T47D (cell line): ENCODE results near the gene MEIS2.
"Not testable (repeated sequence)": the region's sequence is repeated elsewhere in the genome, so short reads cannot be mapped to it uniquely, and the experiment has no call there.

Experiments
- DNase-seq, 2 experiments: peaks; one replicate each; pipeline versions ENCODE4 v3.0.0 to v3.0.0-alpha.2; 2011 to 2012; ENCODE audit warnings: low read depth in 1 of 2, low spot score in 1 of 2
- JUND ChIP-seq: IDR thresholded peaks from 2 replicates; pipeline ENCODE4 v1.6.1; 2012; ENCODE audit warnings: low read depth
- in situ Hi-C: cut with HindIII; loops from 2 replicates; pipeline ENCODE4 v1.10.0; 2016; ENCODE audit warnings: low sequenced_read_pairs, low pct_unique_long_range_greater_than_20kb

MEIS2 gene

GRCh38 chr15:36994790-36995189 lies 105.6 kb downstream of the MEIS2 start:
- in situ Hi-C loops = no loop called here
- no peak for TF ChIP-seq JUND
- DNase-seq = no peak

DNA sequence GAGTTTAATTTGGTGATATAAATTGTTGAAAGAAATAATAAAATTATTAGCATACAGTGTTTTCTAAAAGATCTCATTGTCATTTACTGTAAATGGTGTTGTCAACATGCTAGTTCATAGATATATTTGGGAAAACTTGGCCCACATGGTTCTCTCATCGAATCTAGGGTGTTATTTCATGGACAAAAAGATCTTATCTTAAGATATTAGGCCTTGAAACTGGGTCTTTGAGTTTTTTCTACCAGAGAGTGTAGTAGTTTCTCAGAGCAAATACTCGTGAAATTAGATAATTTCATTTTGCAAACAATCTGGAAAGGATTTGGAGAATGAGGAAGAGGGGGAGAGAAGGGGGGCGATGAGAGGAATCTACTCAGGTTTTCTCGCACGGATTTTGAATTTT lies 107.9 kb downstream of the MEIS2 start:
- TF ChIP-seq JUND = no peak
- no peak for DNase-seq
- in situ Hi-C loops = no loop called here

DNA sequence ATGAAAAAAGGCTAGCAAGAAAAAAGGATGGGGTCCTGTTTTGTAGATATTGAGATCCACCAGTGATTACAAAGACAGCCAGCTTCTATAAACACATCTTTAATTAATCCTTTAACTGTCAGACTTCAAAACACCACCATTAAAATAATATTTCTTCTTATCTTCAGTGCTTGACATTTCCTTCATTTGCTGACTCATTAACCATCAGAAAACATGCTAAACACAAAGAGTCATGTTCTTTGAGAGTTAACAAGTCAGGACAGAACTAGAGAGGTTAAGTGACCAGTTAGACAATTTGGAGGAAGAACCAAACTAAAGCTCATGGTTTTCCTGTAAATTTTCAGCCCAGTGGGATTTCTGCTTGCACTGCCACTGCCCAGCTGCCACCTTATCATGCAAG lies 111.4 kb downstream of the MEIS2 start:
- in situ Hi-C loops = no loop called here
- DNase-seq = no peak
- no peak for TF ChIP-seq JUND

DNA sequence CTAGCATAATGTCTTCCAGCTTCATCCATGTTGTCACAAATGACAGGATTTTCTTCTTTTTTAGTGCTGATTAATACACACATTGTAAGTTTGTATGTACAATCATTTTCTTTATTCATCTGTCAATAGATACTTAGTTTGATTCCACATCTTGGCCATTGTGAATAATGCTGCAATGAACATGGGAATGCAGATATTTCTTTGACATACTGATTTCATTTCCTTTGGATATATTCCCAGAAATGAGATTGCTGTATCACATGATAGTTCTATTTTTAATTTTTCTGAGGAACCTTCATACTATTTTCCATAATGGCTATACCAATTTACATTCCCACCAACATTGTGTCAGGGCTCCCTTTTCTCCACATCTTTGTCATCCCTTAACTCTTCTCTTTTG lies 117.9 kb downstream of the MEIS2 start:
- no peak for TF ChIP-seq JUND
- DNase-seq = no peak
- in situ Hi-C loops = no loop called here

GRCh38 chr15:36980281-36980680 lies 120.1 kb downstream of the MEIS2 start:
- in situ Hi-C loops, DNase-seq: not testable (repeated sequence)

GRCh38 chr15:36978625-36979024 lies 121.7 kb downstream of the MEIS2 start:
- in situ Hi-C loops = no loop called here
- no peak for DNase-seq
- no peak for TF ChIP-seq JUND

- DNase-seq = no peak
- TF ChIP-seq JUND = no peak
- in situ Hi-C loops = no loop called here
Observed at GRCh38 chr15:36978126-36978525, 122.2 kb downstream of the MEIS2 start.

DNA sequence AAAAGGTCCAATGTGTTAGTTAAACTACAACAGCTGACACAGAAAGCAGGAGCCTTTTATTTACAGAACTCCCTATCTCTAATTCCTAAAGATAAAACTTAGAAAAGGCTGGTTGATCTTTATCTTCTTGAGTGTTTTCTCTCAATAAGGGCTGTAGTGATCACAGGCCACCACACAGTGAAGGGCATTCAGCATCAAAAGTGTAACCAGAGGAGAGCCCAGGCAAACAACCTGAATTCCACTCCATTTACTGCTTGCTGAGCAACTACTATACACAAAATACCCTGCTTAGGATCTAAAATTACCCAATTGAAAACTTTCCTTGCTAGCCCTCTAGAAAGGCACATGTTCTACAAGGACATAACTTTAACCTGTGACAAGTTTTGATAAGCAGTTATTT lies 122.7 kb downstream of the MEIS2 start:
- no peak for DNase-seq
- TF ChIP-seq JUND = no peak
- in situ Hi-C loops = no loop called here

DNA sequence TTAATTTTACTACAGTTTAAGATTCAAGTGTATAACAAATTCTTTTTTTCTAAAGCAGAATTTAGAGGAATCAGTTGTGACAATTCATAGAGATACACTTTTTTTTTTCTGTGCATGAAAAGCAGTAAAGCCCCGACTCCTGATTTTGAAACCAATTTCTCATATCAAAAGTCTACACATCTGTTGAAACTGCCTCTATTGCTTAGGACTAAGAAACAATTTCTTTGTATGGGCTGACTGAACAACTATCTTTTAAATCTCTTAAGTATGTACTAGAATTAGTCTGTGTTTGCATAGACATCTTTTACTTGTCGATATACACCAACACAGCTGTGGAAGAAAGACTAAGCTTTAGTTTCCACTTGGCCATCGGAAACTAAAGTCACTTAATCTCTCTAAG lies 127.6 kb downstream of the MEIS2 start:
- no peak for TF ChIP-seq JUND
- in situ Hi-C loops = no loop called here

DNA sequence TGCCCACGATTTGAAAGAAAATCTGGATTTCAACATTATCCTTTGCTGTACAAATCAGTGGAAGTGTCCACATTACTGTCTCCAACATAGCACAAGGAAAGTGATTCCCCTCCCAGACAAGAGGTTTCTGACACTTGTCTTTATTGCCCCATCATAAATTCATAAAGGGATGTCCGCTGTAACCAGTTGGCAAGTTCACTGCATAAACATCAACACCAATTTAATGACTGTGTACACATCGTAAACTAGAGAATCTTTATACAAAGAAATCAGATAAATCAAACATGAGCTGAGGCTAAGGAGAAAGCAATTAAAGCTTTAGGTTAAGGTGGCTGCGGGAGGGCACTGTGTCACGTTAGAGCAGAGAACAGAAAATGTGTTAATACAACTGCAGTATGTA lies 129.8 kb downstream of the MEIS2 start:
- no peak for TF ChIP-seq JUND
- DNase-seq = peak in 1 of 2 experiments; percentile 76
- in situ Hi-C loops = no loop called here

More for the DNA sequence above, 127.6 kb downstream of the MEIS2 start:
- DNase-seq = no peak

- in situ Hi-C loops = no loop called here
- TF ChIP-seq JUND = no peak
- no peak for DNase-seq
Observed at GRCh38 chr15:36967929-36968328, 132.4 kb downstream of the MEIS2 start.

GRCh38 chr15:36966708-36967107 lies 133.6 kb downstream of the MEIS2 start:
- no peak for DNase-seq
- in situ Hi-C loops = no loop called here
- TF ChIP-seq JUND = no peak

- no peak for TF ChIP-seq JUND
Observed at GRCh38 chr15:36965570-36966342, 134.6 kb downstream of the MEIS2 start.

DNA sequence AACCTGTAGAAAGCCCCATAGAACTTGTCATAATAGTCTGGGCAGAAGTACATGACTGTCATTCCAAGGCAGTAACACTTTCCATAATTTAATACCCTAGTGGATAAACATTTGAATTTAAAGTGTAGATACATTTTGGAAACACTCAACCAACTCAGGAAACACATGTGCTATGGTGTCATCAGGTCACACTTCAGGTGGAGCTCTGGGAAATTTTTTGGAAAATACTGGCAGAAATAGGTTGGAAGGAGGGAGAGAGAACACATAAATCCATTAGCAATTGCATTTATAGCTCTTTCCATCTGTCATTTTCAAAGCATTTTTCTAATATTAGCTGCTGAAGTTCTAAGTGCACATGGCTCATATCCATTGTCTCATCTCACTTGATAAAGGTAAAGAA lies 135.7 kb downstream of the MEIS2 start:
- in situ Hi-C loops = no loop called here
- TF ChIP-seq JUND = no peak
- no peak for DNase-seq

More at GRCh38 chr15:36965570-36966342, 134.6 kb downstream of the MEIS2 start:
- DNase-seq = no peak
- in situ Hi-C loops = no loop called here
